GM10266 (cell line): ENCODE measurements around the gene PAM16.

Experiments
- DNase-seq: peaks from one replicate; pipeline ENCODE4 v3.0.0; 2012; ENCODE audit errors: extremely low spot score
- TF ChIP-seq, protein P1 (sequence below): IDR thresholded peaks from 2 replicates; pipeline ENCODE4 v1.5.1; 2012; ENCODE audit warnings: mild to moderate bottlenecking, low read depth; ENCODE audit not compliant: control insufficient read depth, insufficient read depth; ENCODE audit errors: missing control alignments

The PAM16 gene

DNA sequence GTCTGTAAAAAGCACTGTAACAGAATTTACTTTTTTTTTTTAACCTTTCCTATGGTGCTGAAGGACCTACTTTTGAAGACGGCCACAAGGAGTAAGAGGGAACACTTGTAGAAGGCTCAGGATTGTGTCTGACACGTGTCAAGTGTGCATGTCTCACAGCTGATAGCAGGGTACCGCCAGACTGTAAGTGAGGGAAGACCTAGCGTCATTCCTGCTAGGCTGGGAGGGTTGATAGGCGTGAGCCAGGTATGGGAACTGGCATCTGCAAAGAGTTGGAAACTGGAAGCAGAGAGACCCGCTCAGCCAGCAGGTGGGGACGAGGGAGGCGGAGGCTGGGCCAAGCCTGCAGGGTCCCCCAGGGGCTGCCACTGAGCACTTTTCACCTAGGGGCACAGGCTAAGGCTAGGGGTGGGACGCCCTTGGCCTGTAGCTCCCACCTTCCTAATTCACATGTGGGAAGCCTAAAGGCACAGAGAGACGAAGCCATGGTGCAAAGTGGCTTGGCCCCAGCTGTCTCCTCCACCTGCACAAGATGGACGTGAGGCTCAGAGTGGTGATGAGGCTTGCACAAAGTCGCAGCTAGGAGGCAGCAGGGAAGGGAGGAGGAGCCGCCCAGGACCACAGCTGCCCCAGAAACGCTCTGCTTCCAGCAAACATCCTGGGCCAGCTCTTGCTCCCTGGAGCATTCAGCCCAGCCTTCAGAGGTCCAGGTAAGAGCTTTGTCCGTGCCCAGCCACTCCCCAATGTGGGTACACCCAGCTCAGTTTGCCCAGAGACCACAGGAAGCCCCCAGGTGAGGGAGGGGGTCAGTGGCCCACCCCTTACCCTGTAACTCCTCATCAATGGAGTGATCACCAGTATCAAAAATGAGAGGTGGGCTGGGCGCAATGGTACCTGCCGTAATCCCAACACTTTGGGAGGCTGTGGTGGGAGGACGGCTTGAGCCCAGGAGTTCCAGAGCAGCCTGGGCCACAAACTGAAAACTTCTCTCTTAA, 39.4 kb upstream of the PAM16 start:
- TF ChIP-seq, protein P1, sequence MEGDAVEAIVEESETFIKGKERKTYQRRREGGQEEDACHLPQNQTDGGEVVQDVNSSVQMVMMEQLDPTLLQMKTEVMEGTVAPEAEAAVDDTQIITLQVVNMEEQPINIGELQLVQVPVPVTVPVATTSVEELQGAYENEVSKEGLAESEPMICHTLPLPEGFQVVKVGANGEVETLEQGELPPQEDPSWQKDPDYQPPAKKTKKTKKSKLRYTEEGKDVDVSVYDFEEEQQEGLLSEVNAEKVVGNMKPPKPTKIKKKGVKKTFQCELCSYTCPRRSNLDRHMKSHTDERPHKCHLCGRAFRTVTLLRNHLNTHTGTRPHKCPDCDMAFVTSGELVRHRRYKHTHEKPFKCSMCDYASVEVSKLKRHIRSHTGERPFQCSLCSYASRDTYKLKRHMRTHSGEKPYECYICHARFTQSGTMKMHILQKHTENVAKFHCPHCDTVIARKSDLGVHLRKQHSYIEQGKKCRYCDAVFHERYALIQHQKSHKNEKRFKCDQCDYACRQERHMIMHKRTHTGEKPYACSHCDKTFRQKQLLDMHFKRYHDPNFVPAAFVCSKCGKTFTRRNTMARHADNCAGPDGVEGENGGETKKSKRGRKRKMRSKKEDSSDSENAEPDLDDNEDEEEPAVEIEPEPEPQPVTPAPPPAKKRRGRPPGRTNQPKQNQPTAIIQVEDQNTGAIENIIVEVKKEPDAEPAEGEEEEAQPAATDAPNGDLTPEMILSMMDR = no peak
- no peak for DNase-seq

DNA sequence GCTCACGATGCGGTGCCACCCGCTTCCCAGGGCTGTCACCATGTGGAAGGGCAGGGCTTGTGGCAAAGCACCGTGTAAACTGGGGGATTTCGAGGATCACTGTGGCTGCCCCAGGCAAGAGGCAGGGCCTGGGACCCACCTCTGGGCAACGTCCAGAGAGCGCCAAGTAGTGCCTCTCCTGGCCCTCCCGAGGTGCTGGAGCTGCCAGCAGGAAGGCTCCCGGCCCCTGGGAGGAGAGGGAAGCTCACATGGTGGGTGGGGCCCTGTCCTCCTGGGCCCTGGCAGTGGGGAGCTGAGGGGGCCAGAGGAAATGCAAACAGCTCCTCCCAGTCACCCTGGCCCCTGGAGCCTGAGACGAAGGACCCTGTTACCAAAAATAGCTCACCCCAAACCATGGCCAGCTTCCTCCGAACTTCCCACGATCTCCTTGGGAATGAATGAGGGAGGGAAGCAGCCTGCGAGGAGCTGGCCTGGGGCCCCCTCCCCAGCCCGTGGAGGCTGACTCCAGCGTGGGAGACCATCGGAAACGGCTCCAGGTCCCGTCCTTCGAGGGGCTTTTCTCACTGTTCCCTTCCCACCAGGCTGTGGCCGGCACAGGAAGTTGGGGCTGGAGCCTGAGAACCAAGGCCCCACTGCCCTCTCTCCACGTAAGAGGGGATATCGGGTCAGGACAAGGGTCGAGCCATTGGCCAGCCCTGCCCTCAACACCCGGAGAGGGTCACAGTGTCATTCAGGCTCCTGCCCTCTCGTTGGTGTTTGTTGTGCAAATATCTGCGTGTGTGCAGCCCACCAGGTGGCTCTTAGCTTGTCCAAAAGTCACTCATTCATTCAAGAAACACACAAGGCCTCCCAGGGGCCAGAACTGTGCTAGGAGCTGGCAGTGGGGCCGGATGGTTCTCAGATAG, 38.2 kb upstream of the PAM16 start:
- TF ChIP-seq, protein P1 = no peak
- DNase-seq = no peak

DNA sequence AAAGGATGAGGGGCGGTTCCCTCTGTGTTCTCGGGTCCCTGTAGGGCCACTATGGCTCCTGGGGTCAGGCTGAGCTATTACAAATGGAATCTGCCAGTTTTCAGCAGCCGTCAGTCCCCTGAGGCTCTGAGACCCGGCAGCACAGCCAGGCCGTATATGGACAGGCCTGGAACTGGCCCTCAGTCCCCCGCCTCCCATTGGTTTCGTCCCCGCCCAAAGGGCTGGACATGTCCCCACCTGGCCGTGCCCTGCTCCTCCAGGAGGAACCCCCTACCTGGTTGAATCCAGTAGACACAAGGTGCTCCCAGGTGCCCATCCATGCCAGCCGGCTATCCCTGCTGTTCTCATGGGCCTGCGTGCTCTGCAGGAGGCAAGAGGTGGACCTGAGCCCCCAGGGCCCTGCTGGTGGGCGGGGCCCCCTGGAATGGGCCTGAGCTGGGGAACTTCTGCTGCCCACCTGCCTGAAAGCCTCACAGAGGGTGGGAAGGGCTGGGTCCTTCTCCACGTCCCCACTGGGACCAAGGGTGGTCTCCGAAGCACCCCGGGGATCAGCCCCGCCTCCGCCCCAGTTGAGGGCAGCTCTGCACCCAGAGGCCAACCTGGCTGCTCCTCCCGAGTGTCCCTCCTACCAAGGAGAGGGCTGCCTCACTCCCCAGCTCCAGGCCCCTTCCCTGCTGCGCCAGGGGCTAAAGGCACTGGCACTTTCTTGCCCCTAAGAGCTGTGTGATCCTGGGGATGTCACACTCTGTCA, 37.3 kb upstream of the PAM16 start:
- TF ChIP-seq, protein P1 = no peak
- DNase-seq = no peak

DNA sequence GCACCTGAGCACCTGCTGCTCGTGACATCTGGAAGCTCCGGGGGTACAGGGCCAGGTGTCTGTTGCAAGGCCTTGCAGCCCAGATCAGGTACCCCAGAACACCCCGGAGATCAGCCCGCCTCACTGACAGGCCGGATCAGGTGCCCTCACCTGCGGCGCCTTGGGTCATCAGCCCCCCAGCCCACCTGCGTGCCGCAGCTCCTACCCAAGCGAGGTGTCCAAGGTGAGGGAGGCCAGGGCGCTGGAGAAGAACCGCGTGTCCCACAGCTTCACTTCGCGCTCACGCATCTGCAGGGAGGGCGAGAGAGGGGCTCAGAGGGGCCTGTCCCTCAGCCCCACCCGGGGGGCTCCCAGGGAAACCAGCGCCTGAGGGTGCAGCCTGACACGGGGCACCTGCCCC, 36.7 kb upstream of the PAM16 start:
- TF ChIP-seq, protein P1 = no peak
- no peak for DNase-seq

DNA sequence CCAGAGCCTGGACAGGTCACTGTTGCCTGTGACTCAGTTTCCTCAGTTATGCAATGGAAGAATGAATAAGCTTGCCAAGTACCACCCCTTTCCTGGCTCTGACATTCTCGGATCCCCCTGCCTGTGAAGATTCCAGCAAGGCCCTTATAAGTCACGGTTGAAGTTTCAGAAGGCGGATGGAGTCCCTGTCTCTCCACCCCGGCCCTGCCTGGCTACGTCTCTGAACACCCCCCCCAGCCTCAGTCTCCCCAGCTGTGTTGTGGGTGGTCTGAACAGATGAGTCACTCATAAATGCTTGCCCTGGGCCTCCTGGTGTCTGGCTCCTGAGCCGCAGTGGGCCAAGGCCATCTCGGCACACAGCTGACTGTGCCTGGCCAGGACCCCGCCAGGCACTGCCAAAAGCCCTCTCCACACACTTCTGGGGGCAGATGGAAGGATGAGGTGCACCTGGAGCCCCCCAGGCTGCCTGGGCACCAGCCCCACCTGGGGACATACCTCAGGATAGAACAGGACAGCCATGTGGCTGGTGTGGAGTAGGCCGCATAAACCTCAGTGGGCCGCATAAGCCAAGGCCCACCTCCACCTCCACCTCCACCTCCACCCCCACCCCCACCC, 35.9 kb upstream of the PAM16 start:
- TF ChIP-seq, protein P1 = no peak
- DNase-seq = no peak

DNA sequence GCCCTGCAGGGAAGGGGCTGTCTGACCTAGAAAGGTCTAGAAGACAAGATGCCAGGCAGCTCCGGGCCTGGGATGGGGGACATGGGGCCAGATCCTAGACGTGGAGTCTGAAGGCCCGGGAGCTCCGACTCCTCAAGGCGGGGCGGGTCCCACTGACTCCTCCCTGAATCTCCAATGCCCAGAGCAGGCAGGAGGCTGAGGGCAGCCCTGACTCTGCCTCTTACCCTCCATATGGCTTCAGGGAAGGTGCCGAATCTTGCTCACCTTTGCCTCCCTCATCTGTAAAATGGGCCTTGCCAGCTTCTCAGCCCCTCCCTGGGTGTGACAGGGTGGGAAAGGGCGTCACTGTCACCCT, 35.3 kb upstream of the PAM16 start:
- TF ChIP-seq, protein P1 = no peak
- no peak for DNase-seq
